GM18498 (cell line): ENCODE data around the gene POU6F2.

Experiments
- ATAC-seq: cut with Tn5 transposase; IDR thresholded peaks from one replicate; pipeline ENCODE4 v1.9.1; 2021; ENCODE audit warnings: mild to moderate bottlenecking, moderate library complexity; ENCODE audit not compliant: unreplicated experiment

POU6F2 gene

GRCh38 chr7:39421661-39422060, 444.0 kb downstream of the POU6F2 start:
- no peak for ATAC-seq

- ATAC-seq: no peak
Observed at GRCh38 chr7:39428221-39428620, 450.5 kb downstream of the POU6F2 start.

- no peak for ATAC-seq
Observed at GRCh38 chr7:39429421-39429820, 451.7 kb downstream of the POU6F2 start.

- ATAC-seq: no peak
Observed at GRCh38 chr7:39430441-39430840, 452.7 kb downstream of the POU6F2 start.

- ATAC-seq: no peak
Observed at GRCh38 chr7:39430909-39431641, 453.4 kb downstream of the POU6F2 start.

GRCh38 chr7:39432368-39432767, 454.7 kb downstream of the POU6F2 start:
- no peak for ATAC-seq

GRCh38 chr7:39432807-39433416, 455.2 kb downstream of the POU6F2 start:
- ATAC-seq: no peak

GRCh38 chr7:39433550-39433949, 455.8 kb downstream of the POU6F2 start:
- ATAC-seq: no peak

- no peak for ATAC-seq
Observed at GRCh38 chr7:39434012-39434411, 456.3 kb downstream of the POU6F2 start.

- ATAC-seq: no peak
Observed at GRCh38 chr7:39446546-39446945, 468.8 kb downstream of the POU6F2 start.

GRCh38 chr7:39451901-39452300, 474.2 kb downstream of the POU6F2 start:
- ATAC-seq: no peak

GRCh38 chr7:39453743-39454355, 476.1 kb downstream of the POU6F2 start:
- ATAC-seq: peak; percentile 93

GRCh38 chr7:39458061-39458745, 480.5 kb downstream of the POU6F2 start:
- no peak for ATAC-seq

- no peak for ATAC-seq
Observed at GRCh38 chr7:39459636-39460035, 481.9 kb downstream of the POU6F2 start.

- ATAC-seq: no peak
Observed at GRCh38 chr7:39460486-39460885, 482.8 kb downstream of the POU6F2 start.

- no peak for ATAC-seq
Observed at GRCh38 chr7:39461263-39461820, 483.6 kb downstream of the POU6F2 start.

- no peak for ATAC-seq
Observed at GRCh38 chr7:39463252-39463651, 485.5 kb downstream of the POU6F2 start.

GRCh38 chr7:39464350-39465054, 486.8 kb downstream of the POU6F2 start:
- ATAC-seq: peak; percentile 19

- peak; percentile 93 for ATAC-seq
Observed at GRCh38 chr7:39465055-39465929, 487.6 kb downstream of the POU6F2 start.

- ATAC-seq: no peak
Observed at GRCh38 chr7:39468261-39468660, 490.6 kb downstream of the POU6F2 start.
